ENCODE measurements around the gene INVS. TPM values are rescaled to one million over a fixed set of nuclear protein-coding genes. Genes with fewer than 3 reads are reported as not detected.
A peak's percentile ranks its signal among the peaks of the same experiment; 100 is the strongest.

INVS gene
- total and polyA plus RNA-seq, 2 experiments from 2014 or later = 9.4 to 15.3 TPM

DNA sequence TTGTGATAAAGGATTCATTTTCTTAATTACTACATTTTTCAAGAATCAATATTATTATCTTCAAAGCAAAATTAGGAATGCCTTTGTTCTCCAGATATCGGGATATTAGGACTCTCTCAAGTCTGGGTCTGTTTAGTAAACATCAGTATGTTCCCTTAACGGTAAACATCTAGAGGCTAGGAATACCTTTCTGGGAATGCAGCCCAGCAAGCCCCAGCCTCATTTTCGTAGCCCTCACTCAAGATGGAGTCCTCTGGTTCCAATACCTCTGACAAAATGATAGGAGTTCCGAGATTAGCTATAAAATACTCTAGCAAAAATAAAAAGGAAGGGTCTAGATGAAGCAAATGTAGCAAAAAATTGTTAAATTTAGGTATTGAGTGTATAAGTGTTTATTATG, 169.2 kb downstream of the INVS start:
- no peaks in the 10 kb centered on the region for H3K9me3 ChIP-seq (ENCODE audit: low read depth)
- TF ChIP-seq, protein P1, sequence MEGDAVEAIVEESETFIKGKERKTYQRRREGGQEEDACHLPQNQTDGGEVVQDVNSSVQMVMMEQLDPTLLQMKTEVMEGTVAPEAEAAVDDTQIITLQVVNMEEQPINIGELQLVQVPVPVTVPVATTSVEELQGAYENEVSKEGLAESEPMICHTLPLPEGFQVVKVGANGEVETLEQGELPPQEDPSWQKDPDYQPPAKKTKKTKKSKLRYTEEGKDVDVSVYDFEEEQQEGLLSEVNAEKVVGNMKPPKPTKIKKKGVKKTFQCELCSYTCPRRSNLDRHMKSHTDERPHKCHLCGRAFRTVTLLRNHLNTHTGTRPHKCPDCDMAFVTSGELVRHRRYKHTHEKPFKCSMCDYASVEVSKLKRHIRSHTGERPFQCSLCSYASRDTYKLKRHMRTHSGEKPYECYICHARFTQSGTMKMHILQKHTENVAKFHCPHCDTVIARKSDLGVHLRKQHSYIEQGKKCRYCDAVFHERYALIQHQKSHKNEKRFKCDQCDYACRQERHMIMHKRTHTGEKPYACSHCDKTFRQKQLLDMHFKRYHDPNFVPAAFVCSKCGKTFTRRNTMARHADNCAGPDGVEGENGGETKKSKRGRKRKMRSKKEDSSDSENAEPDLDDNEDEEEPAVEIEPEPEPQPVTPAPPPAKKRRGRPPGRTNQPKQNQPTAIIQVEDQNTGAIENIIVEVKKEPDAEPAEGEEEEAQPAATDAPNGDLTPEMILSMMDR (IDR thresholded peaks at IDR 0.05; ENCODE audit: low read depth, low read length) = no peak
- DNase-seq (ENCODE audit: low read depth in 1 of 2, low spot score in 1 of 2) = no peak
- H3K4me1 ChIP-seq (ENCODE audit: low read depth) = no peaks in the 10 kb centered on the region
- H3K27ac ChIP-seq = no peak overlapping the region
- H3K27me3 ChIP-seq = no peaks in the 10 kb centered on the region
- no peak overlapping the region for H3K4me3 ChIP-seq
- H3K36me3 ChIP-seq = peaks cover 10% of the 10 kb centered on the region

DNA sequence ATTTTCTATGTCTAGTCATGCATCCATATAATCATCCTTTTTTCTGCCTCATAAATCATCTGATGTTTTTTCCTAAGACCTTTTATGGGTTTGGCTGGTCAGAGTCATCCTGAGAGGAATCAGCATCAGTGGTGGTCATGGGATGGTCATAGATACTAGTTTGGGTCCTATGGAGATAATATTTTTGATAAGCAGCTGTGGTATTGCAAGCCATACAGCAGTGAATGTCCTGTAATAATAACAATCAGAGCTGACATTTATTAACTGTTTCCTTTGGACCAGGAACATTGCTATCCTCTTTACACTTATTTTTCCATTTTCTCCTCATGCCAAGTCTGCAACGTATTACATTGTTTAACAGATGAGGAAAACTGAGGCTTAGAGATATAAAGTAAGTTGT, 170.6 kb downstream of the INVS start:
- no peak for DNase-seq (ENCODE audit: low read depth in 1 of 2, low spot score in 1 of 2)
- Histone ChIP-seq H3K36me3 (peaks cover 10% of the 10 kb centered on the region), H3K4me1 (ENCODE audit: low read depth) (no peaks in the 10 kb centered on the region), H3K9me3 (ENCODE audit: low read depth) (no peaks in the 10 kb centered on the region), H3K27me3 (no peaks in the 10 kb centered on the region), H3K4me3 (no peak overlapping the region), H3K27ac (no peak overlapping the region)
- TF ChIP-seq, protein P1 (IDR thresholded peaks at IDR 0.05; ENCODE audit: low read depth, low read length) = no peak

DNA sequence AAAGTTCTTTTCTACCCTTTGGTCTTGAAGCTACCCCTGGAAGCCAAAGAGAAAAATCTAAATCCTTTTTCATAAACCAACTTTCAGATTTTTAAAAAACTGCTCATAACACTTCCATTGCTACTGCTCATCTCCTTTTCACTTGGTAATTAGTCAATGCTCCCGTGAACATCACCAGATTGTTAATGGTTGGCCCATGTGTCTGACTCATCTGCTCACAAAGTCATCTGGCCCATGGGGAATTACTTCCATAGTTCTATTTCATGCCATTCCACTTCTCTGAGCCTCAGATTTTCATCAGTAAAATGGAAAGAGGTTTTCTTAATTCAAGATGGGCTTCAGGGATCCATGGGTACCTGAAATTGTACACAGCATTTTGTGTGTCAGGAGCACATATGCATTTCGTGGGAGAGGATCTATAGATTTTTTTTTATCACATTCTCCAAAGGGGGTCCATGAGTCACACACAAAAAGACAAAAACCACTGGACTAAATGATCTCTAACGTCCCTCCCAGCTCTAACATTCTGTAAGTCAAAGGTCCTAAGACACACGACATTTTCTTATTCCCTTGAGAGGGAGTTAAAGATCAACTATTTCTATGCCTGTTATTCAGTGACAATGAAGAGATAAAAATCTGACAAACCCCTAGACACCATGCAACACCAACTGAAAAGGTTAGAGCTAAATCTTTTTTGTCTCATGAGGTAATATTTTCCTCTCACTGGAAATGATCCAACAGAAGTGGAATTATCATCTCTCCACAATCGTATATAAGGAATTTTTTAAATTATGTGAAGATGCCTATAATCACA, 178.3 kb downstream of the INVS start:
- Histone ChIP-seq H3K9me3 (ENCODE audit: low read depth) (no peaks in the 10 kb centered on the region), H3K4me3 (no peak overlapping the region), H3K27me3 (no peaks in the 10 kb centered on the region), H3K4me1 (ENCODE audit: low read depth) (peaks cover 3% of the 10 kb centered on the region), H3K27ac (no peak overlapping the region), H3K36me3 (peaks cover 8% of the 10 kb centered on the region)
- peak in 1 of 2 donors; percentile 34 for DNase-seq (ENCODE audit: low read depth in 1 of 2, low spot score in 1 of 2)
- TF ChIP-seq, protein P1 (IDR thresholded peaks at IDR 0.05; ENCODE audit: low read depth, low read length) = no peak

DNA sequence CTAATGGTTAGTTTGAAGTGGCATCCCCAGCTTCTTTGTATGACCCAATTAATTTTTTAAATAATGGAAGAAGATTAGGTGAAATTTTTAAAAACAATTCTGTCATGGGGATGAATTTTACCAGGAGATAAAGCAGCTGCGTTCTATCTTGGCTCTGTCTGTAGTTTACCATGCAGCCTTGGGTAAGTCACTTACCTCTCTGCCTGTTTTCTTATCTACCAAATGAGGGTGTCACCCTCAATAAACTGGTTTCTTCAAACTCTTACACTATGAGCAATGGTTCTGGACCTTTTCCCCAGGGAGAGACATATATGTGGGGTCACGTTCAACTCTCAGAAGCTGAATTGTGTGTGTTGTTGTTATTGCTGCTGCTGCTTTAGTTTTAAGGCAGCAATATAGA, 182.0 kb downstream of the INVS start:
- Histone ChIP-seq H3K36me3 (peaks cover 11% of the 10 kb centered on the region), H3K27me3 (no peaks in the 10 kb centered on the region), H3K4me3 (no peak overlapping the region), H3K27ac (peak overlapping the region; percentile 20), H3K4me1 (ENCODE audit: low read depth) (peaks cover 3% of the 10 kb centered on the region), H3K9me3 (ENCODE audit: low read depth) (no peaks in the 10 kb centered on the region)
- no peak for DNase-seq (ENCODE audit: low read depth in 1 of 2, low spot score in 1 of 2)
- TF ChIP-seq, protein P1 (IDR thresholded peaks at IDR 0.05; ENCODE audit: low read depth, low read length) = no peak

DNA sequence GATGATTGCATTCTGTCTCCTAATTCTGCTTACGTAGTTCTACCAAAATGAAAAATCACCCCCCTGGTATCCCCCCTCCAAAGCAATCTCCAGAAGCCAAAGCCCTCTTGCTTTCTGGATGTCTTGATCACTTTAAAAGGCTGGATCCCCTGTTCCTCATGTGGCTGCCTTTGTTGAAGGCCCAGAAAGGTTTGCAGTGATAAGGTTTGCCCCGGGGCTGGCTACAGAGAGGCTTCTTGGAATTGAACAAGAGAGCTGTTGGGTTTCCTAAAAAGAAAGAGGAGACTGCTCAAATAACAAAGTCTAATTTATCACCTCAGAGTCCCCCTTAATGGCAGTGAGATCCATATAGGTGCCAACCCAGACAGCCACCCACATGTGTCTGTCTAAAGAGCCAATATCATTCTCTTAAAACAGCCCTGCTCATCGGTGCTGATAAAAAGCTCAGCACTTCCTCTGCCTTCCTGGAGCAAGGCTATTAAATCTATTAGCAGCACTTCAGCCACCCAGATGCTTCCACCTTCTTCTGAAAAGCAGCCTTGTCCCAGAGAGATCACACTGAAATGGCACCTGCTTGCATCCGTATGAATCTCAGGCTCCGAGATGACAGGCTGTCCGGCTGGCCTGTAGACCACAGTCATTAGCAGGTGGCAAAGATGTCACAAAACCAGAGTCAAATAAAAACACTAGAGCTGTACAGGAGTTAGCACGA, 182.8 kb downstream of the INVS start:
- DNase-seq (ENCODE audit: low read depth in 1 of 2, low spot score in 1 of 2) = peak in 1 of 2 donors; percentile 1
- peaks cover 11% of the 10 kb centered on the region for H3K36me3 ChIP-seq
- peak overlapping the region; percentile 20 for H3K27ac ChIP-seq
- no peaks in the 10 kb centered on the region for H3K27me3 ChIP-seq
- H3K4me3 ChIP-seq = no peak overlapping the region
- peaks cover 3% of the 10 kb centered on the region for H3K4me1 ChIP-seq (ENCODE audit: low read depth)
- no peaks in the 10 kb centered on the region for H3K9me3 ChIP-seq (ENCODE audit: low read depth)
- TF ChIP-seq, protein P1 (IDR thresholded peaks at IDR 0.05; ENCODE audit: low read depth, low read length) = no peak

All from cardiac muscle cell (in vitro differentiated cells and primary cell).